NCI-H69 (cell line): ENCODE results near the gene ADGRD2.

Experiments used
- DNase-seq: peaks from one replicate; lab custom pipeline; 2025; lab: John Stamatoyannopoulos, UW

ADGRD2 gene

GRCh38 chr9:124436320-124436719, 13.9 kb upstream of the ADGRD2 start:
- no peak for DNase-seq

GRCh38 chr9:124437086-124437485, 13.2 kb upstream of the ADGRD2 start:
- DNase-seq, result peak; percentile 13

GRCh38 chr9:124438091-124438490, 12.2 kb upstream of the ADGRD2 start:
- no peak for DNase-seq

GRCh38 chr9:124439086-124439485, 11.2 kb upstream of the ADGRD2 start:
- DNase-seq, result no peak

GRCh38 chr9:124439686-124440243, 10.5 kb upstream of the ADGRD2 start:
- no peak for DNase-seq

GRCh38 chr9:124440786-124441185, 9.5 kb upstream of the ADGRD2 start:
- DNase-seq, result no peak

GRCh38 chr9:124441291-124441690, 9.0 kb upstream of the ADGRD2 start:
- DNase-seq, result no peak

- no peak for DNase-seq
Measured at GRCh38 chr9:124442379-124442778, 7.9 kb upstream of the ADGRD2 start.

- no peak for DNase-seq
Measured at GRCh38 chr9:124442826-124443225, 7.4 kb upstream of the ADGRD2 start.

GRCh38 chr9:124443625-124444024, 6.6 kb upstream of the ADGRD2 start:
- DNase-seq, result no peak

- no peak for DNase-seq
Measured at GRCh38 chr9:124444166-124444565, 6.1 kb upstream of the ADGRD2 start.

- DNase-seq, result no peak
Measured at GRCh38 chr9:124447297-124447661, 3.0 kb upstream of the ADGRD2 start.

GRCh38 chr9:124448019-124448418, 2.2 kb upstream of the ADGRD2 start:
- no peak for DNase-seq

GRCh38 chr9:124449381-124450151, 685 bp upstream of the ADGRD2 start:
- no peak for DNase-seq

GRCh38 chr9:124450931-124451661, 845 bp downstream of the ADGRD2 start:
- no peak for DNase-seq

- DNase-seq, result no peak
Measured at GRCh38 chr9:124452326-124452725, 2.1 kb downstream of the ADGRD2 start.

- no peak for DNase-seq
Measured at GRCh38 chr9:124452841-124453585, 2.8 kb downstream of the ADGRD2 start.

- no peak for DNase-seq
Measured at GRCh38 chr9:124453586-124454191, 3.4 kb downstream of the ADGRD2 start.

- no peak for DNase-seq
Measured at GRCh38 chr9:124454296-124454695, 4.0 kb downstream of the ADGRD2 start.

GRCh38 chr9:124454791-124455443, 4.7 kb downstream of the ADGRD2 start:
- DNase-seq, result no peak

GRCh38 chr9:124455820-124456219, 5.6 kb downstream of the ADGRD2 start:
- DNase-seq, result no peak
